Neuron (in vitro differentiated cells): ENCODE measurements around the gene PLCL1.

Source experiments
- H2AFZ ChIP-seq: one replicate; pipeline ENCODE4 v1.6.1; 2013; ENCODE audit warnings: low read depth, mild to moderate bottlenecking, inconsistent platforms, low read length, moderate library complexity
- H3K27me3 ChIP-seq: one replicate; pipeline ENCODE4 v1.6.1; 2013; ENCODE audit warnings: low read length; ENCODE audit not compliant: insufficient read depth
- H3K36me3 ChIP-seq: one replicate; pipeline ENCODE4 v1.6.1; 2013; ENCODE audit warnings: low read length; ENCODE audit not compliant: insufficient read depth
- H3K4me1 ChIP-seq: one replicate; pipeline ENCODE4 v1.6.1; 2013; ENCODE audit warnings: low read length; ENCODE audit not compliant: insufficient read depth
- H3K4me3 ChIP-seq: 2 replicates; pipeline ENCODE4 v1.5.1; 2013; ENCODE audit warnings: mild to moderate bottlenecking, low read length, moderate library complexity
- H3K9me3 ChIP-seq: one replicate; pipeline ENCODE4 v1.6.1; 2013; ENCODE audit warnings: low read length

The PLCL1 gene

DNA sequence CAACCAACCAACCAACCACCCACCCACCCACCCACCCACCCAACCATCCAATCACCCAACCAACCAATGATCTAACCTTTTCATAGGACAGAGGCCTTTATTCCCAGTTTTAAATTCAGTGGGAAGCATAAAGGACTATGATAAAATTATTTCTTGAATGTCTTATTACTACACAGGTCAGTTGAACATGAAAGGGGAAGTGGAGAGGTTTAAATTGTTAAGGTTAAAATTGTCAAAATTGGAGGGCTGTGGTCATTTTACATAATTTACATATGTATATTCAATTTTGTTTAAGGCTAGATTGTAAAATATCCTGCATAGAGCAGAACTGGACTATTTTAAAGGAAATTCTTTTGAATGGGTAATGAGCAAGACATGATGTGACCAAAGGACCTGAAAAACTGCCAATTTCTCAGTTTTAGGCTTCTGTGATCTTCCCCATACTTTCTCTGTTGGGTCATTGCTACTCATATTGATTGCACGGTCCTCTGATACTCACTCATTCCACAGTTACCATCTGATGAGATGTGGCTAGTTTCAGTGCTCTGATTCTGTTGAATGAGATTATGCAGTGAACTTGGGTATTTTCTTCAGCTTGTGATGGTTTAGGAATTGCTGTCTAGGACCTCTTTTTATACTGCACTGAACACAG lies 127.4 kb downstream of the PLCL1 start:
- H3K27me3 ChIP-seq: no peaks in the 10 kb centered on the region
- no peaks in the 10 kb centered on the region for H3K9me3 ChIP-seq

DNA sequence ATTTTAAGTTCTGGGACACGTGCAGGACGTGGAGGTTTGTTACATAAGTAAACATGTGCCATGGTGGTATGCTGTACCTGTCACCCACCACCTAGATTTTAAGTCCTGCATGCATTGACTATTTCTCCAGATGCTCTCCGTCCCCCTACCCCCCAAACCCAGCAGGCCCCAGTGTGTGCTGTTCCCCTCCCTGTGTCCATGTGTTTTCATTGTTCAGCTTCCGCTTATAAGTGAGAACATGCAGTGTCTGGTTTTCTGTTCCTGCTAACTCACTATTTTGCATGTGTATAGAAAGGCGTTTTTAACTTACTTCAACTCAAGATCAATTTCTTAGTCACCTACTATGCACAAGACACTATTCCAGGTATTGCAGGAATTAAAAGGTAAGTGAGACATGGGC lies 128.0 kb downstream of the PLCL1 start:
- no peaks in the 10 kb centered on the region for H3K27me3 ChIP-seq
- peaks cover 11% of the 10 kb centered on the region for H3K4me1 ChIP-seq
- no peak overlapping the region for H2AFZ ChIP-seq
- H3K36me3 ChIP-seq: no peaks in the 10 kb centered on the region
- no peak overlapping the region for H3K4me3 ChIP-seq
- H3K9me3 ChIP-seq: no peaks in the 10 kb centered on the region

More for the DNA sequence above, 127.4 kb downstream of the PLCL1 start:
- Histone ChIP-seq H3K4me3 (no peak overlapping the region), H3K4me1 (peaks cover 11% of the 10 kb centered on the region), H3K36me3 (no peaks in the 10 kb centered on the region), H2AFZ (no peak overlapping the region)

DNA sequence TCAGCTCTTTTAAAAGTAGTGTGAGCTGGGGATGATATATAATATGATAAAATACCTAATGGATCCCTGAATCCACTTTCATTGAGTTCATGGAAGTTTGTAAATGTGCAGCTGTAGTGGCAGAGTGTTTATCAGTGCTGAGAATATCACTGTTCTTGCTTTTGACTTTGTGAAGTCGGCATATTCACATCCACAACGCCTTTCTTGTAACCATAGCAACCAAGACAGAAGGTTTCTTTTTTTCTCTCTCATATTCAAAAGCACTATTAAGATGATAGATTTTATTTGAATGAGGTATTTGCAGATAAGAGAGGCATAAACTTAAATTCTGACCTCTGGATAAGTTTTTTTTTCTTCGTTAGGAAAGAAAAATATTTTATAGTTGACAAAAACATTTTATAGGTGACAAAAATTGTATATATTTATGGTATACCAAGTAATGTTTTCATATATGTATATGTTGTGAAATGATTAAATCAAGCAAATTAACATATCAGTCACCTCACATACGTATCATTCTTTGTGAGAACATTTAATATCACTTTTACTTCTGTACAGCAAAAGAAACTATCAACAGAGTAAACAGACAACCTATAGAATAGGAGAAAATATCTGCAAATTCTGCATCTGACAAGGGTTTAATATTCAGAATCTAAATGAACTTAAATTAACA lies 130.0 kb downstream of the PLCL1 start:
- H3K27me3 ChIP-seq: no peaks in the 10 kb centered on the region
- no peak overlapping the region for H2AFZ ChIP-seq

DNA sequence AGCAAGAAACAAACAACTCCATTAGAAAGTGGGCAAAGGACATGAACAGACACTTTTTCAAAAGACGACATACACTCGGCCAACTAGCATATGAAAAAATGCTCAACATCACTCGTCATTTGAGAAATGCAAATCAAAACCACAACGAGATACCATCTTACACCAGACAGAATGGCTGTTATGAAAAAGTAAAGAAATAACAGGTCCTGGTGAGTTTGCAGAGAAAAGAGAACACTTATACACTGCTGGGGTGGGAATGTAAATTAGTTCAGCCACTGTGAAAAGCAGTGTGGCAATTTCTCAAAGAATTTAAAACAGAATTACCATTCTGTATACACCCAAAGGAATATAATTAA lies 130.5 kb downstream of the PLCL1 start:
- Histone ChIP-seq H3K4me1 (peaks cover 11% of the 10 kb centered on the region), H3K36me3 (no peaks in the 10 kb centered on the region), H3K27me3 (no peaks in the 10 kb centered on the region), H2AFZ (no peak overlapping the region), H3K4me3 (no peak overlapping the region), H3K9me3 (no peaks in the 10 kb centered on the region)

More for the DNA sequence above, 130.0 kb downstream of the PLCL1 start:
- Histone ChIP-seq H3K4me1 (peaks cover 11% of the 10 kb centered on the region), H3K4me3 (no peak overlapping the region), H3K36me3 (no peaks in the 10 kb centered on the region), H3K9me3 (no peaks in the 10 kb centered on the region)

DNA sequence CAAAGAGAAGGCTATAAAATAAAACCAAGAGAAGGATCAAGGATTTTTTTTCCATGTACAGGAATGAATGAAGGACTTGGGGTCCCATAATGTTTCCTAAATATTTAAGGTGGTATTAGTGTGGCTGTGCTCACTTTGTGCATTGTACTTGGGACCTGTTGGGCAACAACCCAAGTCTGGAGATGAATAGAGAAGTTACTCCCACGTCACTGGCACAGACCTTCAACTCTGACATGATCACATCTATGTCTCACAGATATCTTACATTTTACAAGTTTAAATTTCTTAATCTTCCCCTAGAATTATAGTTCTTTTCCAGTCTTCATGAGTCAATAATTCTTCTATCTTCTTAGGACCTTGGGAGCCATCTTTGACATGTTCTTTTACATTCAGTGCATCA lies 133.4 kb downstream of the PLCL1 start:
- Histone ChIP-seq H3K9me3 (no peaks in the 10 kb centered on the region), H3K36me3 (no peaks in the 10 kb centered on the region), H3K4me3 (no peak overlapping the region), H2AFZ (no peak overlapping the region), H3K27me3 (no peaks in the 10 kb centered on the region), H3K4me1 (peaks cover 11% of the 10 kb centered on the region)

DNA sequence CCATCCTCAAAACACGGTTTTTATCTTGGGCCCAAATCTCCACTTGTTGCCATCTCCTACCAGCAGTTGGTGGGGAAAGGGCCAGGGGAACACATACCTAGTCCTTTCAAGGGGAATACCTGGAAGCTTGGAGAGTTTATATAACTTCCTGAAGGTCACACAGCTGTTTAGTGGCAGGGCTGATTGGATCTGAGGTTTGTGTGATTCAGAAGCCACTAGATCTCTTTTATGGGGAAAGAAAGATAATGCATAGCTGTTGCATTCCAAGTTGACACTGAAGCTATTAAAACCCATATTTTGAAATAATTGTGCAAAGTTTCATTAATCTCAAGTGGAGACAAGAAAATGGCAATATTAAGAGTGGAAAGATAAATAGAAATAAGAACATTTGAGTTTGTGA lies 134.2 kb downstream of the PLCL1 start:
- H3K4me1 ChIP-seq: peaks cover 11% of the 10 kb centered on the region
- H3K36me3 ChIP-seq: no peaks in the 10 kb centered on the region
- no peaks in the 10 kb centered on the region for H3K9me3 ChIP-seq
- no peak overlapping the region for H3K4me3 ChIP-seq
- no peaks in the 10 kb centered on the region for H3K27me3 ChIP-seq
- no peak overlapping the region for H2AFZ ChIP-seq

DNA sequence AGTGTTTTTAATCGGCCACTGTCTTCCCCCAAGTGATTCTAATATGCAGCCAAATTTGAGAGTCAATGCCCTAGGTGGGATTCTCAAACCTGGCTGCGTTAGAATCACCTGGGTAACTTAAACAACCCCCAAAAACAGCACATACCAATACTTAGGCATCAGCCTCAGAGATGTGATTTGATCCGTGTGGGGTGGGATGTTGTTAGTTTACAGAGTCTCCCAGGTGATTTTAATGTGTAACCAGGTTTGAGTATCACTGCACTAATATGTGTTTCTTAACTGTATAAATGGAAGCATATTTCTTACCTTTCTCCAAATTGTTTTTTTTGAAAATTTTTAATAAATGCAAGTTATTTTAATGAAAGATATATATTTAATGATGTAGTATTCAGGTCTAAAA lies 135.4 kb downstream of the PLCL1 start:
- Histone ChIP-seq H3K9me3 (no peaks in the 10 kb centered on the region), H2AFZ (no peak overlapping the region), H3K36me3 (no peaks in the 10 kb centered on the region), H3K27me3 (no peaks in the 10 kb centered on the region), H3K4me1 (peaks cover 2% of the 10 kb centered on the region), H3K4me3 (no peak overlapping the region)

DNA sequence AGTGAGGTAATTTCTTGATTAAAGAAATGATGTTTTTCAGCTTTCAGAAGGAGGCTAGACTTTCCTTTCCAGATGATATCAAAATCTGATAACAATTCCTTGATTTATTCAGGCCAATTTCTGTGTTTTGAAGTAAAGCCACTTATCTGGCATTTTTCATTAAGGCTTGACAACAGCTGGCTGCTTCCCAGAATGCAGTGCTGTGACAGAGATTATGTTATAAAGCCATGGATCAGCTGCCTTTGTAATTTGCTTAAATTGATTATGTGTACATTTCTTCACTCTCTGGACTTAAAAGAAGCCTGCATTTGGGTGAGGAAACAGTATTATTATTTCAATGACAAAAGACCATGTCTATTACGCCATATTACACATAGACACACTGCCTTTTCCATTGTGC lies 136.0 kb downstream of the PLCL1 start:
- Histone ChIP-seq H3K4me3 (no peak overlapping the region), H3K9me3 (no peaks in the 10 kb centered on the region), H3K27me3 (no peaks in the 10 kb centered on the region), H2AFZ (no peak overlapping the region), H3K4me1 (no peaks in the 10 kb centered on the region), H3K36me3 (no peaks in the 10 kb centered on the region)

DNA sequence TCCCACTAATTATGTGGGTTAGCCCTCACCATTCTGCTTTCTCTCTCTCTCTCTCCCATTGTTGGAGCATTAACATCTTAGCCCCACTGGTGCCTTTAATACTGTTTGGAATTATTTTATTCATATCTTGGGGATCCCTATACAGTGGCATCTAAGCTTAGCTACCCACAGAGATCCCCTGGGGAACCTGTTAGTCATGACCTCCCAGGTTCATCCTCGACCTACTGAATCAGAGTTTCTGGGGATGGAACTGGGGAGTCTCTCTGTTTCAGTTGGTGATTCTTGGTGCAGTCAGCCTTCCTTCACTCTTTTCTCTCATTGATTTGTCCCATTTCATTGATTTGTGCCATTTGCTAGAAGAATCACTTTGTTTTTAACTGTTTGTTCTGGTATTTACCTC lies 137.3 kb downstream of the PLCL1 start:
- H3K36me3 ChIP-seq: no peaks in the 10 kb centered on the region
- H3K27me3 ChIP-seq: no peaks in the 10 kb centered on the region
- no peaks in the 10 kb centered on the region for H3K9me3 ChIP-seq
- H3K4me1 ChIP-seq: no peaks in the 10 kb centered on the region
- H3K4me3 ChIP-seq: no peak overlapping the region
- no peak overlapping the region for H2AFZ ChIP-seq

DNA sequence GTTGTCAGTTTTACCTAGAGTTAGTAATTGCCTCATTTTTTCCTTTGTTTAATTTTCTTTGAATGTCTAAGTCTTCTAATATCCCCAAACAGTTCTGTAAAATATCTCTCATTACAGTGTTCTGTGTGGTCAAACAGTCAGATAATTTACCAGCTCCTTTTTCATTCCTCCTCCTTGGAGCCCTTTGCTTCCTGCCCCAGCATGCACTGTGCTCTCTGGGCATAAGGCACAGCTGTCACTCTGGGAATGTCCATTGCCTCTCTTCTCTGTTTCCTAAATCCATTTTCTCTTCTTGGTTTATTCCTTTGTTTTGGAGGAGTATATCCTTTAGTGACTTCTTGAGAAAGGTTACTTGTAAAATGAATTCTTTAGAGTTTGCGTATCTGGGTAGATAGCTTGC lies 139.3 kb downstream of the PLCL1 start:
- no peaks in the 10 kb centered on the region for H3K27me3 ChIP-seq
- H3K36me3 ChIP-seq: no peaks in the 10 kb centered on the region
- no peaks in the 10 kb centered on the region for H3K9me3 ChIP-seq
- H3K4me1 ChIP-seq: no peaks in the 10 kb centered on the region
- H2AFZ ChIP-seq: no peak overlapping the region
- no peak overlapping the region for H3K4me3 ChIP-seq

DNA sequence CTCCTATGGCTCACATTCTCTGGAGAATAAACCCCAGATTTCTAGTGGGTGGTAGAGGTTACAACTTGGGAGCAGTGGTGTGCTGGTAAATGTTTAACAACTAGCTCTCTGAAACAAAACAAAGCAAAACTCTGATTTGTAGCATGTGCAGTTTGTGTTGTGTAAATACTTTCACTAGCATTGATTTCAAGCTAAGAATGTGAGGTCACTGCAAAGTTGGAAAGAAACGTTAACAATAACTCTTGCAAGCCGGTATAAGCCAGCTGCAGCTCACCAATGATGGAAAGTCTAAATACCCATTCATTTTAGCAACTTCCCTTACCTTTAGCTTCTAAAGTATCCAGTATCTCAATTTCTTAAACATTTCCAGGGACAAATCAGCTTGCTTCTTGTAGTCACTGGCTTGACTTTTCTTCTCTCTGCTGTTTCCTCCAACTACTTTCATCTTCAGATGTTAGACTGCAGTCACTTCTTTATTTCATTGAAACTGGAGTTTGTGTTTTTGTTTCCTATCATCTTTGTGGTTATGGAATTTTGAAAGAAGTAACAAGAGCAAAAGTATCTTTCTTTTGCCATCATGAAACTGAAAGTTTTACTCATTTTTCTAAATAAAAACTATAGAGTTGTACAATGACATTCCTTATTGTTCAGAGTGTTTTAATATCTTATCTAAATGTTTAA lies 140.2 kb downstream of the PLCL1 start:
- Histone ChIP-seq H3K27me3 (peaks cover 5% of the 10 kb centered on the region), H3K36me3 (no peaks in the 10 kb centered on the region), H3K9me3 (no peaks in the 10 kb centered on the region), H2AFZ (no peak overlapping the region), H3K4me3 (no peak overlapping the region), H3K4me1 (no peaks in the 10 kb centered on the region)

DNA sequence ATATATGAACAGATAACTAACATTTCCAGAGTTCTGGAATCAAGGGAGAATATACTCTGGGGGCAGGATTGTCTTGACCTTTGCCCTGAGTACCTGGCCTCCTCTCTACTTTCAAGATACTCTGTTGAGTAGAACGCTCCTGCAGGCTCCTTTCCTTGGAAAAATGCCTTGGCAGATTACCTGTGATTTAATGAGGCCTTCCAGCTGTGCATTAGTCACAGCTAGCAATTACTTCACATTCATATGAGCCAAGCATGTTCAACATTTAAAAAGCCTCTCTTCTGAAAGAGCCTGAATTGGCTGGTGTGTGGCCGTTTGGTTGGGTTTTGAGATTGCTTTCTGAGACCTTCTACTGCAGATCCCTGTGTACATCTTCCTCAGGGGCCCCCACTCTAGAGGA lies 142.2 kb downstream of the PLCL1 start:
- H3K9me3 ChIP-seq: no peaks in the 10 kb centered on the region
- no peak overlapping the region for H3K4me3 ChIP-seq
- H2AFZ ChIP-seq: no peak overlapping the region
- H3K36me3 ChIP-seq: no peaks in the 10 kb centered on the region
- peaks cover 5% of the 10 kb centered on the region for H3K27me3 ChIP-seq
- no peaks in the 10 kb centered on the region for H3K4me1 ChIP-seq

DNA sequence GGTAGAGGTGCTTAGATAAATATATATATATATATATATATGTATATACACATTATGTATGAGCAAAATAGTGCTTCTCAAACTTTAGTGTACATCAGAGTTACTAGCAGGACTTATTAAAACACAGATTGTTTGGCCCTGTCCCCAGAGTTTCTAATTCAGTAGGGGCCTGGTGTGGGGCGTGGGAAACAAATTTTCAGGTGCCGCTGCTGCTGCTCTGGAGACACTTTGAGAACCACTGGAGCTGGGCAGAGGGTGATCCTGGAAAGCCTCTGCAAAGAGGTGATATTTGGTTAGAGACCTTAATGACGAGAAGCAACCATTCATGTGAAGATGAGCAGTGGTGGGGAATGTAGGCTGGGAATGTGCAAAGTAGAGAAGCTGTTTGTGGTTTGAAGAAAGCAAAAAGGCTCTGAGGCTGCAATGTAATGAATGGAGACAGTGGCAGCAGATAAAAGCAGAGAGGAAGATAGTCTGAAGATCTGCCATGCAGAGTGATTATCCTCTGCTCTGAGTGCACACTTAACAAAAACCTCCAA lies 142.9 kb downstream of the PLCL1 start:
- H3K27me3 ChIP-seq: peaks cover 5% of the 10 kb centered on the region
- no peaks in the 10 kb centered on the region for H3K9me3 ChIP-seq
- H3K36me3 ChIP-seq: no peaks in the 10 kb centered on the region
- H2AFZ ChIP-seq: no peak overlapping the region
- H3K4me1 ChIP-seq: no peaks in the 10 kb centered on the region
- no peak overlapping the region for H3K4me3 ChIP-seq
